CD4-positive, alpha-beta T cell treated with Interferon alpha-2 for 1 hour (primary cell): ENCODE measurements around the gene SYTL3.

Source experiments
- DNase-seq, 2 donors: peaks; one replicate each; pipeline ENCODE4 v3.0.0-alpha.2; 2020 to 2022

Gene SYTL3

DNA sequence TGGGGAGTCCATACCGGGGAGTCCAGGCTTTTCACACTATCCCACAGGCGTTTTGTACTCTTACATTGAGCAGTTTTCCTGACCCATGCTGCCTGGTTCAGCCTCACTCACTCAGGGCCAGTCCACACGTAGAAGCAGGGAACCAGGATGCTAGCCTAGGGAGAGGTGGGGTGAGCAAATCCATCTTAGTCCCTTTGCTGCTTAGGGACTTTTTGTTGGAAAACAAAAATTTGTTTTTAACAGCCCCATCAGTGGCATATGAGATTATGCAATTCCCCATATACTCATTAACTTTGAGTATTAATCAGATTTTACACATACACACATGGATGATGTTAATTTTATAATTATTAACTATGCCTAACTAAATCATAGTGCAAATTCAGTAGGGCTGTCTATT is 85.2 kb downstream of the SYTL3 start:
- DNase-seq: no peak

DNA sequence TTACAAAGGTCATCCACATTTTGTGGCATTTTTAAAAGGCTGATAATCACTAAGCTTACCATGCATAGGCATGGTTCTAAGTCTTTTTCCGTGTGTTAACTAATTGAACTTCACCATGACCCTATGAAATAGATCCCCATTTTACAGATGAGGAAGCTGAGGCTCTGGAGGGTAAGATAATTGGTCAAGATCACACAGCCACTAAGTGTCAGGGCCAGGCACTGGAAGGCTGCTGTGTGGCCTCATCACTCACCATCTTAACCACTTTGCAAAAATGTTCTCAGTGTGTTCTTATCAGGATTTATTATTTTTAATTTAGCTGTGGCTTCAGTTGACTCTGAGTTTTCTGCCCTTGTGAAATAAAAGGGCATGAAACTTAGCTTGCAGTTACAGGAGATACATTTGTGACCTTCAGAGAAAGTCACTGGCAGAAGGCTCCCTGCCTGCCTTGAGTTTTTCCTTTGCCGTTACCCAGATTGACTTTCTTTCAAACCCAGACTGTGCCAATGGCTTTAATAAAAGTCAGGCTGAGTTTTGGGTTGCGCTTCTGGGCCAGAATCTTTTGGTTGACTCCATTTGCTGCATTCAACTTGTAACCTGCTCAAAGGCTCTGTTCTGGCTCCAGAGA is 87.3 kb downstream of the SYTL3 start:
- no peak for DNase-seq

DNA sequence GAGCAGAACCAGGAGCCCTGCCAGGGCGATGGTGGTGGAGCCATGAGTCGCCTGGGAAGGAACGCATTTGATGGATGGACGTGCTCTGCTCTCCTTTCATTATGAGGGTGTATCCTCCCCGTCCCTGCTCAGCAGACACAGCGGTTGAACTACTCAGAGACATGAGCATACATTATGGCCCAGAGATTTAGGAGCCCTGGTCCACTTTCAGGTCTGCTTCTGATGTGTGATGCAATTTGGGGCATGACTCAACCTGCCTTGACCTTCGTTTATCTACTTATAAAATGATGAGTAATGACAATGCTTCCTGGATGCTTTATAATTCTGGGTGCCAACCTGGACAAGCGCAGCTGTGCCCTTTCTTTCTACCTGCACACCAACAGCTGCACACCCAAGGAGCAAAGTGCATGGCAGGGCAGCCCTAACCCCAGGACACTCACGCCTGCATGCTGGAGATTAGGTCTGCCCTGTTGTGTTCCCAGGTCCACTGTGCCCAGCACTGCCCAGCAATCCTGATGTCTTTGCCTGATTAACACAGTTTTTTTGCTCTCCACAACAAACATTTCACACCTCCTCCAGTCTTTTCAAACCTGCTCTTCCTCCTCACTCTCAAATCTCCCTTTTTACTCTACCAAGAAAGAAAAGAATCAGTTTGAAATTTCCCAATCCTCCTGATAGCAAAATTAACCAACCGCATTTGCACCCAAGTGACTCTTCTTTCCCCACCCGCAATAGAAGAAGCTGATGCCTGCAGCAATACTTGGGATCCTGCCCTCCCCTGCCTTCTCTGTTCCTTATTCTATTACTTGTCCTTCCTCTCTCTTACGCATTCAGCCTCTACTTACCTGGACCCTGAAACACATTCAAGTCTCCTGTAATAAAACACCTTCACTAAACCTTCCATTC is 88.1 kb downstream of the SYTL3 start:
- DNase-seq: no peak

DNA sequence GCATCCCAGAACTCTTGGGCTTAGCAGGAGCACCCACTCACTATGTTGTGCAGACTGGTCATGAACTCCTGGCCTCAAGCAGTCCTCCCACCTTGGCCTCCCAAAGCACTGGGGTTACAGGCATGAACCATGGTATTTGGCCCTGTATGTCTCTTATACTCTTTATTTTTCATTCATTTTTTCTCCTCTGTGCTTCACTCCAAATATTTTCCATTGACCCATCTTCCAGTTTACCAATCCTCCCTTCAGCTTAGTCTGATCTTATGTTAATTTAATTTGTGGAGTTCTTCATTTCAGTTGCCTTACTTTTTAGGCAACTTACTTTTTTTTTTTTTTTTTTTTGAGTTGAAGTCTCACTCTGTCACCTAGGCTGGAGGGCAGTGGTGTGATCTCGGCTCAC is 89.8 kb downstream of the SYTL3 start:
- DNase-seq: no peak

DNA sequence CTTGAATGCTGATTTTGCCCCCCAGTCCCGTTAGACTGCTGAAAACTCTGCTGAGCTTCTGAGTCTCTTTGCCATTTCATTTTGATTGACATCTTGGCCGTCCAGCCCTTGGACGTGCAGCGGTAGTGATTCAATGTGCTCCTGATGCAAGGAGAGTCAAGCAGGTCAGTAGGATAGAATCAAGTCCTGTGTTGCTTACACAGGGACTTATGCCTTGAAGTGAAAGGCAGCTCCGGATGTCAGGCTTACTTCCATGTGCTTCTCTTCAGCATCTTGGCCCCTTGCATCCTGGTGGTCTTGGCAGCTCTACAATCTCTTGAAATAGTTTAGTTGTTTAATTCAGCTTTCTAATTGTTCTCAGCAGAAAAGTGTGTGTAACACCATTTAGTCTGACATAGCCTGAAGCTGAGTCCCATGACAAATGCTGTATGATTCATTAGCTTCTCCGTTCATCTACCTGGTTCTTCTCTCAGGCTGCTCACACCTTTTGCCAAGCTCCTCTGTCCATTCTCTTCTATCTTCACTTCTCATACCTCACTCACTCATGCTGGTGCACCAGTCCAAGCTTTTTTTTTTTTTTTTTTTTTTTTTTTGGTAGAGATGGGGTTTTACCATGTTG is 93.3 kb downstream of the SYTL3 start:
- no peak for DNase-seq

DNA sequence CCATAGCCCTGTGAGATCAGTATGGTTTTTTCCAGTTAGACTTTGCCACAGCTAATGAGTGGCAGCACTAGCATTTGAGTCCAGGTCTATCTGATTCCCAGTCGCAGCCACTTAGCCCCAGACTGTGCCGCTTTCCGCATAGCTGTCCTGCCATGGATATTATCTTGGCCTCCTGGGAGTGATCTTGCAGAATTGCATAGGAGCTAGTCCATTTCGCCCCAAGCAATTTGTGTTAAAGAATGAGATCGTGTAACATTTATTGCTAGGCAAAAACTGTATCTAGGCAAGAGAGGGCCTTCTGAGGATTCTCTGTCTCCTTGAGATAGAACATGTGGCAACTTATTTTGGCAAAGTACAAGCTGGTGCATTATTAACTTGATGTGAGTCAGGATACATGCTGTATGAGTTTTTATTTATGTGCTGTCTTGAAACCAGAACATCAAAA is 95.2 kb downstream of the SYTL3 start:
- DNase-seq: no peak

DNA sequence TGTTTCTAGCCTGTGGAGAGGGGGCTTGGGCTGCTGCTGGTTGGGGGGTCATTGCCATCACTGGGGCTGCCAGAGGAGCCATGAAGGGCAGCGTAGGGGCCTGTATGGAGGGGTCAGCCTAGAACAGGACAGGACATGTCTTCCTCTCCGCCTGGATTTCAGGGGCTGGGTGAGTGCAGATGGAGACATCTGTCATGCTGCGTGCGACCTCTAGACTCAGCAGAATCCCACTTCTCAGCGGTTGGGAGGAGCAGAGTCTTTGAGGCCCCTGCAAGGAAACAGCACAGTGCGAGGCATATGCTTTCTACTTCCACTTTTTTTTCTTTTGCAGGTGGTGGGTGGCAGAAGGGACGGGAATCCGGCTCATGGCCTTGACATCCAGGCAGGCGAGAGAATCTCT is 101.4 kb downstream of the SYTL3 start:
- DNase-seq: no peak

DNA sequence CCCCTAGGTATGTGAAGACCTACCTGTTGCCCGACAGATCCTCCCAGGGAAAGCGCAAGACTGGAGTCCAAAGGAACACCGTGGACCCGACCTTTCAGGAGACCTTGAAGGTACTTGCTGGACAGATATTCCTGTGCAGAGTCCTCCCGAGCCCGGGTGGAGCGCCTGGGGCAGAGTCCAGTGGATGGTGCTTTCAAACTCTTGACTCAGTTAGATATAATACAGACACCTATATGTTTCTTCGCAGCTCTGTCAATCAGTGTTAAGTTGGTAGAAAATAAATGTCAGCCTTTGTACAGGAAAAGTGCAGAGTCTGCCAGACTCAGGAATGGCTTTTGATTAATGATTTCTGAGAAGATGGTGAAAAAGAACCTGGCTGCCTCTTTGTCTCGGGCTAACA is 102.1 kb downstream of the SYTL3 start:
- no peak for DNase-seq

DNA sequence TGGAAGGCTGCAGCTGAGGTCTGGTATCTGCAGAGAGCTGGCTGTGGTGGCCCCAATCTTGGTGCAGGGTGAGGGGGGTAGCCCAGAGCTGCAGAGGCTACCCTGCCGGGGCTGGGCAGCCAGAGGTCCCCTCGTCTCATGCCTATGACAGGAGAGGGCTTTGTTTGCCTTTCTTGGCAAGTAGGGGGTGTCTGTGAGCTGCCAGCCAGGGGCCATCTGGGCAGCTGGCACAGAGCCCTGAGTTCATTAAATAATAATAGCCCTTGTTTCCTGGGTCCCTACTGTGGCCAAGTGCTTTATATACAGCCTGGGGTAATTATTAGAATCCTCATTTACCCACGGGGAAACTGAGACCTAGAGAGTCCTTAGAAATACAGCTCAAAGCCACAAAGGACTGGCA is 102.8 kb downstream of the SYTL3 start:
- no peak for DNase-seq

DNA sequence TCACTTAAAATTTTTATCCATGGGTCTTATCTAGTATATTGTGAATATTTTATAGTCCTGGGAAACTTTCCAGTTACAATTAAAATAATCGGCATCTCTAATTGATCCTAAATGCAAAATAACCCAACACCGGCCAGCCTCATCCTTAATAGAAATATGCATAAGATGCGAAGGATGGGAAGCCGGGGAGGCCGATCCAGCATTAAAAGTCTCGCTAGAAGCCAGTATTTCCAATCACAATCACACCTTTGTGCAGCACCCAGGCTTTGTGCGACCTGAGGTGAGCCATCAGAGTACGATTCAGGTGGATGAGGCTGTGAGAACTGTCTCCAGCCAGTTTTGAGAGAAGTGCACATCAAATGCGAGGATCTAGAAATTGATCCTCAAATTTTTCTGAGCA is 104.0 kb downstream of the SYTL3 start:
- no peak for DNase-seq

DNA sequence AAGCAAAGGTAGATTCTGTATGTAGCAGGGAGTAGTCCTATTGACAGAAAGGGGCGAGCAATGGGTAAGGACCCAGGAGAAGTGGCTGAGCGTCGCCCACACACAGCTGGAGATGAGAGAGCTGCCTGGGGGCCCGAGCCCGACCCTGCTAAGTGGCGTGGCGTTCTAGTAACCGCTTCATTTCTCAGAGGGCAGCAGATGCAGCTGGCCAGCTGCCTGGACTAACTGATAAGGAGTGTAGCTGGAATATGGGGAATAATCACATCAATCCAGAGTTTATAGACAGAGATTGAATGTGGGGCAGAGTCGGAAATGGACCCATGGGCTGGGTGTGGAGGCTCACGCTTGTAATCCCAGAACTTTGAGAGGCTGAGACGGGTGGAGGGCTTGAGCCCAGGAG is 104.9 kb downstream of the SYTL3 start:
- no peak for DNase-seq

DNA sequence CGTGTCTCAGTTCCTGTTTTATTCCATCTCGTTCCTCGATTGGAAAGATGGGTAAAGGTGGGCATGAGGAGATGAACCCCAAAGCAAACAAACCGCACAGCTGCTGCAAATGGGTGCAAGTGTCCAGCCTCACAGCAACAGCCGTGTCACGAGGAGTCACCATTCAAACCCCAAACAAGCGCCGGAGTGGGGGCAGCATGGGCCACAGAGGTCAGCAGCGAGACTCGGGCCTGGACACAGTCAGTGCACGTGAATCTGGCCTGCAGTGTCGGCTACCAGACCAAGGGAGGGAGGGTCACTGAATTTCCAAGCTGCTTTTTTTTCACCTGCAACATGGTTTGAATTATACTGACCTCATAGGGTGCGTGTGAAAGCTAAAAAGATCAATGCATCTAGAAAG is 105.8 kb downstream of the SYTL3 start:
- no peak for DNase-seq

DNA sequence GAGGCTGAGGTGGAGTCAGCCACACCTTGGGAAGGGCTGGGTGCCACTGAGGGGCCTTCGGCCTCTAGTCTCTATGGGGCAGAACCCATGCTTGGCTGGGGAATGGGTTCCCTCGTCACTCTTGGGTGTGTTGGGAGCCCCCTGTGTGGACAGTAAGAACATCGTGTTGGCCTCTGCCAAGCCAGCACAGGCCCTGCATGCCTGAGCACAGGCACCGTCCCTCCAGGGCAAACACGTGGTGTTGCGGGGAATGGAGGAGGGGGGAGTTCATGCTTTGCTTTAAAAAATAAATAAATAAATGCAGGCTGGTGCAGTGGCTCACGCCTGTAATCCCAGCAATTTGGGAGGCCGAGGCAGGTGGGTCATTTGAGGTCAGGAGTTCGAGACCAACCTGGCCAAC is 106.3 kb downstream of the SYTL3 start:
- DNase-seq: no peak

DNA sequence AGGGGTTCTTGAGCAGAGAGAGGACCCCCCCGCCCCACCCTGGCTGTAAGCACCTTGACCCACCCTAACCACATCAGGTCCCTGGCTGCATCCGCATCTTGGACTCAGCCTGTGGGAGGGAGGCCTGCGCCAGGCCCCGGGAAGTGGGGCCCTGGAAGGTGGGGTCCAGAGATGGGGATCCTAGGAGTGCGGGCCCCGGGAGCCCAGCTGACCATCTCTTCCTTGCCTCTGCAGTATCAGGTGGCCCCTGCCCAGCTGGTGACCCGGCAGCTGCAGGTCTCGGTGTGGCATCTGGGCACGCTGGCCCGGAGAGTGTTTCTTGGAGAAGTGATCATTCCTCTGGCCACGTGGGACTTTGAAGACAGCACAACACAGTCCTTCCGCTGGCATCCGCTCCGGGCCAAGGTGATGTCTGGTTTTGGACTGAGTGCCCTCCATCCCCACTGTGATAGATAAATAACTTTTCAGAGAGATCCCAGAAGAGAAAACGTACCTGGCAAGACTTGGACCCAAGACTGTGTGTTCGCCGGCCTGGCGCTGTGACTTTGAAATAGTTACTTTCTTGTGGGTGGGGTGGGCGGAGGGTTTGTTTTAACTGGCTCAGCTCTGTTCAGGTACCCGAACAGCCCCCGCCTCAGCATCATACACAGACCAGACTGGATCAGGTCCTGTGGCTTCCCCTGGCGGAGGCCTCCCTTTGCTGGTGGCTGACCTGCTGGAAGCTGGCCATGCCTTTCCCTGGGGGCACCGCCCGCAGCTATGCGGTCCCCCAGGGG is 107.3 kb downstream of the SYTL3 start:
- DNase-seq: no peak

DNA sequence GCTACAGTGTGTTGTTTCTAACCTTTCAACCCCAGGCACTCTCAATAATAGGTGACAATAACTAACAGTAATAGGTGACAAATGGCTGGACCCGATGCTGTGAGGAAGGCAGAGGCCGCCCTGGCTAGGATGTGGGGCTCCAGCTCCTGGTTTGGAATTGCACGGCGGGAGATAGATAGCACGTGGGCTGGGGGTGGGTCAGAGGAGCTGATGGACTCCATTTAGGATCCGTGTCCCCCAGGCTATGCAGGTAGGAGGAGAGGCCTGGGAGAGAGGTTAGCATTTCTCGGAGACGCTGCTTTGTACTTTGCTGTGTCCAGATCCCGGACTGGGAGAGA is 107.9 kb downstream of the SYTL3 start:
- DNase-seq: no peak

DNA sequence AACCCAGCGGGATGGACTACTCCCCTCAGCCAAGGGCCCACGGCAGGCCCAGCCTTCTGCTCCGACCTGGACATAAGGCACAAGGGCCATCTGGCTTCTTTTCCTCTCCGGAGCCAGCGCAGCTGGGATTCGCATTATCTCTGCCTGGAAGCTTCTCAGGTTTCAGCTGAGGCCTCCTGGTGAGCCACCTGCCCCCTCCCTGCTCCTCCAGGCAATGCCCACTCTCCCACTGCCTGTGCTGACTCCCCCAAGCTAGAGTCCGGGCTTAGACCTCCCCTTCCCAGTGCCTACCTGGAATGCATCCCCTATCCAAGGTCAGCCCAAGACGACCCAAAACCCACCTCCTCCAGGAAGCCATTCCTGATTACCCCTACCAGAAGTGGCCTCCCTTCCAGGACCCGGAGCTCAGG is 108.6 kb downstream of the SYTL3 start:
- no peak for DNase-seq

DNA sequence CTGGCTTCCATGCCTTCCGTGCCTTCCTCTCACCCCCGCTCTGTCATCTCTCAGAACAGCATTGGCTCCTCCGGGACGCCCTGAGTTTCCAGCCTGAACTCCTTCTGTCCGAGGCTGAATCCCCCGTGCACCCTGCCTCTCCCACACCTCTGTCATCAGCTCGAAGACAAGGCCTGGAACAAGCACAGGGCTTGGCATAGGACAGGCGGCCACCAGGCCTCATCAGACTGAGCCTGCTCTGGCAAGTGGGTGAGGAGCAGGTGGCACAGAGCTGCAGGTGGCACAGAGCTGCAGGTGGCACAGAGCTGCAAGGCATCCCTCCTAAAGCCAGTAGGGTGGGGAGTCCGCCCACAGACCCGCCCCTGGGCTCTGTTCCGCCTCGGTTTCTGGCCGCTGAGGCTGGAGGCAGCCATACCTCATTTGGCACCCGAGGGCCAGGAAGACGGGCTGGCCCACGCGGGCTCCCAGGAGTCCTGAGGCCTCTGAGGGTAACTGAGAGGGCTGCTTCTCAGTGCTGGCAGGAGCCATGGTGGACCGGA is 109.2 kb downstream of the SYTL3 start:
- DNase-seq: no peak

DNA sequence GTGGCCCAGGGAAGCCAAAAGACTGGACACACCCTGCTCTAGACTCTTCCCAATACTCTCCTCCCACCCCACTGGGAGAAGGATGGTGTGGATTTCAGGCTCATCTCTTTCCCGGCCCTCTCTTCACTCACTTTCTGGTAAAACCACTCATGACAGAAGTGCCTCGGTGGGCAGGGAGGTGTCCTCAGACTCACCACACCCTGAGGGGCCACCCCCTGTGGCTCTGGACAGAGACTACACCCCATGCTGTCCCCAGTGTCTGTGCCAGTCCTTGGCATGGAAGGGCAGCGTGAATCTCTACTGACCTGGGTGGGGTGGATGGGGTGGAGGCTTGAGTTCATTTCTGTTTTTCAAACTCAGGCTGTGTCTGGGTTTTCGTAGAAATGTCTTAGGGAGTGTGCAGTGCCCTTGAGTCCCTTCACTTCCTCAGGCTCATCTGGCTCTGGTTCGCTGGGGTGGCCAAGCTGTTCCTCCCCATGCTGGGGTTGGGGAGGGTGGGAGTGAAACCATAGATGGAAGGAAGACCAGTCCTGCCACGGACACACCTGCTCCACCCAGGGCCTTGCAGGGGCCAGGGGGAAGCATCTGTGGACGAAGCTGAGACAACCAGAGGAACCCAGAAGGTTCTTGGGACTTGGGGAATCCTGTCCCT is 110.2 kb downstream of the SYTL3 start:
- DNase-seq: peak in 1 of 2 donors; percentile 16

DNA sequence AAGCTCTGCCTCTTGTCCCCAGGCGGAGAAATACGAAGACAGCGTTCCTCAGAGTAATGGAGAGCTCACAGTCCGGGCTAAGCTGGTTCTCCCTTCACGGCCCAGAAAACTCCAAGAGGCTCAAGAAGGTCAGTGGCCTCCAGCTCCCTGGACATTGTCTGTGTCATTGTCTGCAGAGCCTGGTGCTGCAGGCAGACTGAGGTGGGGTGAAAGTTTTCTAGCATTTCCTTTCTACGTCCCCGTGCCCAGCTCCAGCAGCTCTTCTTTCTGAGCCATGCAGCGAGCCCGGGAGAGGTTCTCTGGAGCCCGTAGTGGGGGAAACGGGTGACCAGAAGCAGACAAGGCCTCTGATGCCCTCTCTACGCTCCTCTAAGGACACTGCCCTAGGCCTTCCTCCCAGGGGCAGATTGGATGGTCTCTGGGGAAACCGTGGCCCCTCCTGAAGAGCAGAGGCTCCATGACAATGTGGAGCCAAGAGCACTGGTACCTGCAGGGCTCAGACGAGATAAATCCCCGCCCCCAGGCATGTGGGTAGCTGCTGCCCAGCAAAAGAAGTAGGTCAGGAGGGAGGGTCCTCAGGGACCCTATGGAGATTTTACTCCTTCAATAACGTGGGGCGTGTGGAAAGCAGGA is 110.9 kb downstream of the SYTL3 start:
- DNase-seq: peak in 1 of 2 donors; percentile 15

DNA sequence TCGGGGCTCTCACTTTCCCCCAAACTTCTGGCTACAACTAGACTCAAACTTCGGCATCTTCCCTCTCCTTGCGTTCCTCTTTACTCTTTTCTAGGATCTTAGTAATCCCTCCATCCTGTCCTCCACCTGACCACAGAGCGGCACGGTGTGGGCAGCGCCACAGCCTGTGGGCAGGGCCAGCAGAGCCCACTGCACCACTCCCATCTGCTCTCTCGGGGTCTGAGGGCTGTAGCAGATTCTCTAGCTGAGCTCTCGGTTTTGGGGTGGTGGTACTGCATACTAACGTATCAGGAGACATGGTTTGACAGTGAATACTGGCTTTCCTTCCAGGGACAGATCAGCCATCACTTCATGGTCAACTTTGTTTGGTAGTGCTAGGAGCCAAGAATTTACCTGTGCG is 111.9 kb downstream of the SYTL3 start:
- peak in 1 of 2 donors; percentile 16 for DNase-seq

DNA sequence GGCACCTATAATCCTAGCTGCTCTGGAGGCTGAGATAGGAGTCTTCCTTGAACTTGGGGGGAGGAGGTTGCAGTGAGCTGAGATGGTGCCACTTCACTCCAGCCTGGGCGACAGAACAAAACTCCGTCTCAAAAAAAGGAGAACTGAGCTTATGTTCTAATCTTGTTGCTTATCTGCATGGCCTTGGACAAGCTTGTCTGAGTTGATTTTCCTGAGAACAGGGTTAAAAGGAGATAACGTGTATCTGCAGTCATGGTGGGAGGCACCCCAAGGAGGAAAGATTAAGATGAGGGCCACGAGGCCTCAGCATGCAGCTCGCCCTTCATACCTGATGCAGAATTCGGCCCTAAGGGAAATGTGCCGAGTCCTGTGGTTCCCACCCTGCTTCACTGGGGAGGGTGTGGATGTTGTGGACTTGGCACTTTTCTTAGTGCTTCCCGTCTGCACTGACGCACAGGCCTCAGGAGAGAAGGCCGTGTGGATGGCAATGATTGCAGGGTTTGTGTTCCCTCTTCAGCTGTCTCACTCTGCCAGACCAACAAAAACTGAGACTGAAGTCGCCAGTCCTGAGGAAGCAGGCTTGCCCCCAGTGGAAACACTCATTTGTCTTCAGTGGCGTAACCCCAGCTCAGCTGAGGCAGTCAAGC is 113.1 kb downstream of the SYTL3 start:
- DNase-seq: peak in 1 of 2 donors; percentile 24
